HEK293T (cell line): ENCODE data around the gene ASXL1.

Experiments used
- ARNT ChIP-seq: fragments of 450-650 bp; IDR thresholded peaks from 2 replicates; pipeline ENCODE4 v1.6.1; 2017; ENCODE audit warnings: mild to moderate bottlenecking
- BHLHE40 ChIP-seq: fragments of 450-650 bp; IDR thresholded peaks from 2 replicates; pipeline ENCODE4 v1.6.1; 2016; ENCODE audit warnings: mild to moderate bottlenecking, moderate library complexity, borderline replicate concordance
- CTBP1 ChIP-seq: fragments of 450-650 bp; IDR thresholded peaks from 2 replicates; pipeline ENCODE4 v1.6.1; 2016; ENCODE audit warnings: borderline replicate concordance
- ELF4 ChIP-seq: fragments of 450-650 bp; IDR thresholded peaks from 2 replicates; pipeline ENCODE4 v1.6.1; 2017; ENCODE audit warnings: antibody characterized with exemption
- FOXA1 ChIP-seq: fragments of 450-650 bp; IDR thresholded peaks from 2 replicates; pipeline ENCODE4 v1.6.1; 2016; ENCODE audit warnings: mild to moderate bottlenecking
- FOXK2 ChIP-seq: fragments of 450-650 bp; IDR thresholded peaks from 2 replicates; pipeline ENCODE4 v1.6.1; 2016; ENCODE audit warnings: mild to moderate bottlenecking
- FOXM1 ChIP-seq: fragments of 450-650 bp; IDR thresholded peaks from 2 replicates; pipeline ENCODE4 v1.6.1; 2017; ENCODE audit warnings: mild to moderate bottlenecking, borderline replicate concordance
- HDGF ChIP-seq: fragments of 450-650 bp; IDR thresholded peaks from 2 replicates; pipeline ENCODE4 v1.6.1; 2017; ENCODE audit warnings: antibody characterized with exemption, borderline replicate concordance
- L3MBTL2 ChIP-seq: fragments of 450-650 bp; conservative IDR thresholded peaks from 2 replicates; pipeline ENCODE4 v1.6.1; 2016; ENCODE audit warnings: mild to moderate bottlenecking
- PKNOX1 ChIP-seq: fragments of 450-650 bp; IDR thresholded peaks from 2 replicates; pipeline ENCODE4 v1.6.1; 2016
- SP1 ChIP-seq: fragments of 450-650 bp; IDR thresholded peaks from 2 replicates; pipeline ENCODE4 v1.6.1; 2017
- SUZ12 ChIP-seq: fragments of 450-650 bp; IDR thresholded peaks from 2 replicates; pipeline ENCODE4 v1.6.1; 2016; ENCODE audit warnings: mild to moderate bottlenecking
- TARDBP ChIP-seq: fragments of 450-650 bp; IDR thresholded peaks from 2 replicates; pipeline ENCODE4 v1.6.1; 2016
- ZNF384 ChIP-seq: fragments of 450-650 bp; IDR thresholded peaks from 2 replicates; pipeline ENCODE4 v1.6.1; 2016

GRCh38 chr20:32463642-32464400, 105.7 kb downstream of the ASXL1 start:
- no peak for TF ChIP-seq BHLHE40
- TF ChIP-seq CTBP1, result no peak
- TF ChIP-seq SP1, result no peak
- TF ChIP-seq FOXM1, result no peak
- TF ChIP-seq ARNT, result no peak
- TF ChIP-seq ZNF384, result no peak
- no peak for TF ChIP-seq ELF4
- no peak for TF ChIP-seq HDGF
- TF ChIP-seq TARDBP, result no peak
- no peak for TF ChIP-seq FOXK2
- no peak for TF ChIP-seq PKNOX1
- no peak for TF ChIP-seq SUZ12
- TF ChIP-seq FOXA1, result no peak
- no peak for TF ChIP-seq L3MBTL2
